K562 (cell line): Measurements from ENCODE around the gene TARS2. TPM values are rescaled to one million over a fixed set of nuclear protein-coding genes. Genes with fewer than 3 reads are reported as not detected.

ENCODE experiments used
- ADNP ChIP-seq: fragments of 200-800 bp; sonication (Bioruptor generic); IDR thresholded peaks from 2 replicates; pipeline ENCODE4 v1.6.1; 2016; ENCODE audit warnings: missing genetic modification characterization, missing compliant biosample characterization
- CBX2 ChIP-seq: fragments of 200-600 bp; sonication (generic); IDR thresholded peaks from one replicate; pipeline ENCODE4 v1.6.1; 2012; ENCODE audit warnings: mild to moderate bottlenecking, low read length, inconsistent platforms; ENCODE audit not compliant: insufficient read depth, poor library complexity, severe bottlenecking
- CC2D1A ChIP-seq: fragments of 450-650 bp; IDR thresholded peaks from 2 replicates; pipeline ENCODE4 v1.6.1; 2017; ENCODE audit warnings: mild to moderate bottlenecking
- HMG20A ChIP-seq: fragments of 450-650 bp; formaldehyde crosslinking; conservative IDR thresholded peaks from 2 replicates; pipeline ENCODE4 v1.4.0; 2020; ENCODE audit warnings: mild to moderate bottlenecking, mixed read lengths
- MAFK ChIP-seq: IDR thresholded peaks from 2 replicates; pipeline ENCODE4 v1.6.1; 2011; ENCODE audit warnings: low read length, improper control_type of control experiment
- MCM5 ChIP-seq: fragments of 450-650 bp; IDR thresholded peaks from 2 replicates; pipeline ENCODE4 v1.6.1; 2016; ENCODE audit warnings: low read depth
- NCOA6 ChIP-seq: fragments of 450-650 bp; IDR thresholded peaks from 2 replicates; pipeline ENCODE4 v1.6.1; 2017; ENCODE audit warnings: mild to moderate bottlenecking
- RFX7 ChIP-seq: fragments of 250-450 bp; sonication (Bioruptor Pico); IDR thresholded peaks from 2 replicates; pipeline ENCODE4 v1.5.1; 2021; ENCODE audit warnings: mild to moderate bottlenecking
- SIX5 ChIP-seq, 2 experiments: IDR thresholded peaks; 2 replicates each; pipeline ENCODE4 v1.6.1; 2011; ENCODE audit warnings: low read length in 2 of 2, borderline replicate concordance in 1 of 2, low read depth in 1 of 2, mild to moderate bottlenecking in 1 of 2, moderate library complexity in 1 of 2; ENCODE audit not compliant: insufficient read depth in 1 of 2
- SP1 ChIP-seq: sonication (generic); formaldehyde crosslinking; IDR thresholded peaks from 2 replicates; pipeline ENCODE4 v1.8.1; 2022; ENCODE audit warnings: mild to moderate bottlenecking, missing genetic modification reagents
- ZBTB8A ChIP-seq: fragments of 450-650 bp; IDR thresholded peaks from 2 replicates; pipeline ENCODE4 v1.6.1; 2018; ENCODE audit warnings: mild to moderate bottlenecking, moderate library complexity; ENCODE audit not compliant: partially characterized antibody
- ZFPM2 ChIP-seq: fragments of 250-450 bp; sonication (Bioruptor Pico); IDR thresholded peaks from 2 replicates; pipeline ENCODE4 v1.5.1; 2022; ENCODE audit warnings: mild to moderate bottlenecking
- ZNF41 ChIP-seq: fragments of 250-450 bp; sonication (Bioruptor Pico); conservative IDR thresholded peaks from 2 replicates; pipeline ENCODE4 v1.4.0; 2020; ENCODE audit warnings: mild to moderate bottlenecking
- ZZZ3 ChIP-seq: fragments of 450-650 bp; IDR thresholded peaks from 2 replicates; pipeline ENCODE4 v1.6.1; 2016; ENCODE audit warnings: antibody characterized with exemption, mild to moderate bottlenecking, moderate library complexity
- polyA plus RNA-seq, 8 experiments: library from polyadenylated mRNA; depleted of rRNA in 4 of 8; stranded (reverse) in 5 of 8; unstranded in 3 of 8; fragments of >200 nt; fragmentation: Nextera tagmentation in 2 of 8; fragmentation: Illumina TruSeq in 1 of 8; extraction: Ambion mirVana in 2 of 8; extraction: Trizol in 1 of 8; gene quantifications; 2 replicates each; pipeline versions ENCODE4 v1.2.1 to v1.2.3, GENCODE V29; 2011 to 2014; ENCODE audit warnings: inconsistent platforms in 1 of 8, missing spikeins in 1 of 8
- total RNA-seq, 7 experiments: library from RNA; depleted of rRNA in 6 of 7; stranded (reverse); fragments of >200 nt in 6 of 7; fragmentation: Illumina TruSeq in 2 of 7; extraction: Trizol in 2 of 7; gene quantifications; 2 replicates each; pipeline versions ENCODE4 v1.2.1 to v1.2.3, GENCODE V29; 2011 to 2021; ENCODE audit warnings: low replicate concordance in 1 of 7
- TF ChIP-seq, protein P1 (sequence below): fragments of 450-650 bp; IDR thresholded peaks from 2 replicates; pipeline ENCODE4 v1.7.0; 2016; ENCODE audit warnings: borderline replicate concordance
- TF ChIP-seq, protein P2 (sequence below): fragments of 200-600 bp; sonication (generic); IDR thresholded peaks from one replicate; pipeline ENCODE4 v1.6.1; 2012; ENCODE audit warnings: mild to moderate bottlenecking, low read depth, low read length, inconsistent platforms

TARS2 gene
- total and polyA plus RNA-seq, 9 of the 15 experiments (the other 6 are each of a cell fraction or from before 2014, with no cell fraction given), result 17.0 to 64.2 (median 39.4) TPM

DNA sequence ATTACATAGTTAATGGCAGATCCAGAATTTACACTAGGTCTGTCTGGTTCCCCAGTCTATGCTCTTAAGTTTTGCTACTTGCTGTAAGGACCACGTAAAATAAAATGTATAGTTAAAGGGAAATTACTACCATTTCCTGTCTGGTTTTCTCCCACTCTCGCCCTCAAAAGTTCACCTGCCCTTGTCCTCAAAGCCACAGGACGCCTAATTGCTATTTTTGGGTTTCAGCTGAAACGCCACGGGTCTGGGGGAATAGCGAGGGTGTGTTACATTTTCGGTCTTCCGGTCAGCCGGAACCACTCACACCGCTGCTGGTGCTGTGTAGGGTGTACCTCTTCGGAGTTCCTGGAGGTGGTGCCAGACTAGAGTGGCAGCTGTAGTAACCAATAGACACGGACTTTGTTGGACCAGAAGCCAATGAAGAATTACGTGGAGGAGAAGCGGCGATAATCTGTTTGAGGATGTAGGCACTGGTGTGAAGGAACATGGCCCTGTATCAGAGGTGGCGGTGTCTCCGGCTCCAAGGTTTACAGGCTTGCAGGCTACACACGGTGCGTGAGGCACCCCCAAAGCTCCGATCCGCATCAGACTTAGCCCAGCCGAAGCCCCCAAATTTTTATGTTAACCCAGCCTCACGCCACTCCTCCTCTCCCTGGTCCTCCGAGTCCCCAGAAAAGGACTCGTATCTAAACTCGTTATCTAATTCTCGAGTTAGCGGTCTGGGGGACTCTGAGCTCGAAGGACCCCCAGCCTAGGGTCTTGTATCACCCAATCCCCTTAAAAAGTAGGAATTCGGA lies at the start of gene TARS2 (continued):
- TF ChIP-seq, protein P1, sequence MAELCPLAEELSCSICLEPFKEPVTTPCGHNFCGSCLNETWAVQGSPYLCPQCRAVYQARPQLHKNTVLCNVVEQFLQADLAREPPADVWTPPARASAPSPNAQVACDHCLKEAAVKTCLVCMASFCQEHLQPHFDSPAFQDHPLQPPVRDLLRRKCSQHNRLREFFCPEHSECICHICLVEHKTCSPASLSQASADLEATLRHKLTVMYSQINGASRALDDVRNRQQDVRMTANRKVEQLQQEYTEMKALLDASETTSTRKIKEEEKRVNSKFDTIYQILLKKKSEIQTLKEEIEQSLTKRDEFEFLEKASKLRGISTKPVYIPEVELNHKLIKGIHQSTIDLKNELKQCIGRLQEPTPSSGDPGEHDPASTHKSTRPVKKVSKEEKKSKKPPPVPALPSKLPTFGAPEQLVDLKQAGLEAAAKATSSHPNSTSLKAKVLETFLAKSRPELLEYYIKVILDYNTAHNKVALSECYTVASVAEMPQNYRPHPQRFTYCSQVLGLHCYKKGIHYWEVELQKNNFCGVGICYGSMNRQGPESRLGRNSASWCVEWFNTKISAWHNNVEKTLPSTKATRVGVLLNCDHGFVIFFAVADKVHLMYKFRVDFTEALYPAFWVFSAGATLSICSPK, result no peak
- TF ChIP-seq, protein P2, sequence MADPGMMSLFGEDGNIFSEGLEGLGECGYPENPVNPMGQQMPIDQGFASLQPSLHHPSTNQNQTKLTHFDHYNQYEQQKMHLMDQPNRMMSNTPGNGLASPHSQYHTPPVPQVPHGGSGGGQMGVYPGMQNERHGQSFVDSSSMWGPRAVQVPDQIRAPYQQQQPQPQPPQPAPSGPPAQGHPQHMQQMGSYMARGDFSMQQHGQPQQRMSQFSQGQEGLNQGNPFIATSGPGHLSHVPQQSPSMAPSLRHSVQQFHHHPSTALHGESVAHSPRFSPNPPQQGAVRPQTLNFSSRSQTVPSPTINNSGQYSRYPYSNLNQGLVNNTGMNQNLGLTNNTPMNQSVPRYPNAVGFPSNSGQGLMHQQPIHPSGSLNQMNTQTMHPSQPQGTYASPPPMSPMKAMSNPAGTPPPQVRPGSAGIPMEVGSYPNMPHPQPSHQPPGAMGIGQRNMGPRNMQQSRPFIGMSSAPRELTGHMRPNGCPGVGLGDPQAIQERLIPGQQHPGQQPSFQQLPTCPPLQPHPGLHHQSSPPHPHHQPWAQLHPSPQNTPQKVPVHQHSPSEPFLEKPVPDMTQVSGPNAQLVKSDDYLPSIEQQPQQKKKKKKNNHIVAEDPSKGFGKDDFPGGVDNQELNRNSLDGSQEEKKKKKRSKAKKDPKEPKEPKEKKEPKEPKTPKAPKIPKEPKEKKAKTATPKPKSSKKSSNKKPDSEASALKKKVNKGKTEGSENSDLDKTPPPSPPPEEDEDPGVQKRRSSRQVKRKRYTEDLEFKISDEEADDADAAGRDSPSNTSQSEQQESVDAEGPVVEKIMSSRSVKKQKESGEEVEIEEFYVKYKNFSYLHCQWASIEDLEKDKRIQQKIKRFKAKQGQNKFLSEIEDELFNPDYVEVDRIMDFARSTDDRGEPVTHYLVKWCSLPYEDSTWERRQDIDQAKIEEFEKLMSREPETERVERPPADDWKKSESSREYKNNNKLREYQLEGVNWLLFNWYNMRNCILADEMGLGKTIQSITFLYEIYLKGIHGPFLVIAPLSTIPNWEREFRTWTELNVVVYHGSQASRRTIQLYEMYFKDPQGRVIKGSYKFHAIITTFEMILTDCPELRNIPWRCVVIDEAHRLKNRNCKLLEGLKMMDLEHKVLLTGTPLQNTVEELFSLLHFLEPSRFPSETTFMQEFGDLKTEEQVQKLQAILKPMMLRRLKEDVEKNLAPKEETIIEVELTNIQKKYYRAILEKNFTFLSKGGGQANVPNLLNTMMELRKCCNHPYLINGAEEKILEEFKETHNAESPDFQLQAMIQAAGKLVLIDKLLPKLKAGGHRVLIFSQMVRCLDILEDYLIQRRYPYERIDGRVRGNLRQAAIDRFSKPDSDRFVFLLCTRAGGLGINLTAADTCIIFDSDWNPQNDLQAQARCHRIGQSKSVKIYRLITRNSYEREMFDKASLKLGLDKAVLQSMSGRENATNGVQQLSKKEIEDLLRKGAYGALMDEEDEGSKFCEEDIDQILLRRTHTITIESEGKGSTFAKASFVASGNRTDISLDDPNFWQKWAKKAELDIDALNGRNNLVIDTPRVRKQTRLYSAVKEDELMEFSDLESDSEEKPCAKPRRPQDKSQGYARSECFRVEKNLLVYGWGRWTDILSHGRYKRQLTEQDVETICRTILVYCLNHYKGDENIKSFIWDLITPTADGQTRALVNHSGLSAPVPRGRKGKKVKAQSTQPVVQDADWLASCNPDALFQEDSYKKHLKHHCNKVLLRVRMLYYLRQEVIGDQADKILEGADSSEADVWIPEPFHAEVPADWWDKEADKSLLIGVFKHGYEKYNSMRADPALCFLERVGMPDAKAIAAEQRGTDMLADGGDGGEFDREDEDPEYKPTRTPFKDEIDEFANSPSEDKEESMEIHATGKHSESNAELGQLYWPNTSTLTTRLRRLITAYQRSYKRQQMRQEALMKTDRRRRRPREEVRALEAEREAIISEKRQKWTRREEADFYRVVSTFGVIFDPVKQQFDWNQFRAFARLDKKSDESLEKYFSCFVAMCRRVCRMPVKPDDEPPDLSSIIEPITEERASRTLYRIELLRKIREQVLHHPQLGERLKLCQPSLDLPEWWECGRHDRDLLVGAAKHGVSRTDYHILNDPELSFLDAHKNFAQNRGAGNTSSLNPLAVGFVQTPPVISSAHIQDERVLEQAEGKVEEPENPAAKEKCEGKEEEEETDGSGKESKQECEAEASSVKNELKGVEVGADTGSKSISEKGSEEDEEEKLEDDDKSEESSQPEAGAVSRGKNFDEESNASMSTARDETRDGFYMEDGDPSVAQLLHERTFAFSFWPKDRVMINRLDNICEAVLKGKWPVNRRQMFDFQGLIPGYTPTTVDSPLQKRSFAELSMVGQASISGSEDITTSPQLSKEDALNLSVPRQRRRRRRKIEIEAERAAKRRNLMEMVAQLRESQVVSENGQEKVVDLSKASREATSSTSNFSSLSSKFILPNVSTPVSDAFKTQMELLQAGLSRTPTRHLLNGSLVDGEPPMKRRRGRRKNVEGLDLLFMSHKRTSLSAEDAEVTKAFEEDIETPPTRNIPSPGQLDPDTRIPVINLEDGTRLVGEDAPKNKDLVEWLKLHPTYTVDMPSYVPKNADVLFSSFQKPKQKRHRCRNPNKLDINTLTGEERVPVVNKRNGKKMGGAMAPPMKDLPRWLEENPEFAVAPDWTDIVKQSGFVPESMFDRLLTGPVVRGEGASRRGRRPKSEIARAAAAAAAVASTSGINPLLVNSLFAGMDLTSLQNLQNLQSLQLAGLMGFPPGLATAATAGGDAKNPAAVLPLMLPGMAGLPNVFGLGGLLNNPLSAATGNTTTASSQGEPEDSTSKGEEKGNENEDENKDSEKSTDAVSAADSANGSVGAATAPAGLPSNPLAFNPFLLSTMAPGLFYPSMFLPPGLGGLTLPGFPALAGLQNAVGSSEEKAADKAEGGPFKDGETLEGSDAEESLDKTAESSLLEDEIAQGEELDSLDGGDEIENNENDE, result peak; percentile 58
- TF ChIP-seq CBX2, result no peak
- peak; percentile 45; the same call in 1 of the 2 replicates for TF ChIP-seq ADNP (tag)
- TF ChIP-seq MAFK, result no peak
- TF ChIP-seq SIX5 (IDR thresholded peaks at IDR 0.05; ENCODE audit: borderline replicate concordance in 1 of 2, insufficient read depth in 1 of 2, low read depth in 1 of 2, low read length in 2 of 2), result peak; percentile 27 to 42; a peak in 2 of 4 replicates
- TF ChIP-seq CC2D1A, result peak; percentile 70; the same call in 1 of the 2 replicates
- no peak for TF ChIP-seq MCM5
- no peak for TF ChIP-seq ZBTB8A
- TF ChIP-seq ZZZ3, result no peak; the same call in 1 of the 2 replicates
- peak; percentile 89 for TF ChIP-seq SP1 (CRISPR knock-in tag)
- peak; percentile 52; the same call in 1 of the 2 replicates for TF ChIP-seq NCOA6
- no peak for TF ChIP-seq ZNF41 (CRISPR knock-in tag)
- no peak for TF ChIP-seq ZFPM2 (CRISPR knock-in tag)
- TF ChIP-seq RFX7 (CRISPR knock-in tag), result no peak
- TF ChIP-seq HMG20A (CRISPR knock-in tag), result no peak
